ENCODE data around the gene EXOSC1.

DNA sequence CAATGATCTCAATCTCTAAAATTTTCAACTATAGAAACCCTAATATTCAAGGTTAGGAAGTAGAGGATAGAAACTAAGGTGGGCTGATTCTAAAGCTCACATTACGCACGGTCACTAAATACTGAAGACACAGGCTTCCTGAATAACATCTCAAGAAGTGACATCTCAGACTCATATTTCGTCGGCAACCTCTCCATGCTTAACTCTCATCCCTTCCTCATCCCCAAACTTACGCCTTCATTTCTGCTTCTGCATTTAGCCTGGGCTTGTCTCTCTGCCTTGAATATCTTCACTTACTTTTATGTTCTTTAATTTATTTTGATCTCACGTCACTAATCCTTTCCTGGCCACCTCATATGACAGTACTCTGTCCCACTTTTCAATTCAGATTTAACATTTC is 10.6 kb downstream of the EXOSC1 start:
- TF ChIP-seq POLR2A (IDR thresholded peaks at IDR 0.05; ENCODE audit: extremely low read depth, insufficient read length), result no peak
- TF ChIP-seq, protein P1, sequence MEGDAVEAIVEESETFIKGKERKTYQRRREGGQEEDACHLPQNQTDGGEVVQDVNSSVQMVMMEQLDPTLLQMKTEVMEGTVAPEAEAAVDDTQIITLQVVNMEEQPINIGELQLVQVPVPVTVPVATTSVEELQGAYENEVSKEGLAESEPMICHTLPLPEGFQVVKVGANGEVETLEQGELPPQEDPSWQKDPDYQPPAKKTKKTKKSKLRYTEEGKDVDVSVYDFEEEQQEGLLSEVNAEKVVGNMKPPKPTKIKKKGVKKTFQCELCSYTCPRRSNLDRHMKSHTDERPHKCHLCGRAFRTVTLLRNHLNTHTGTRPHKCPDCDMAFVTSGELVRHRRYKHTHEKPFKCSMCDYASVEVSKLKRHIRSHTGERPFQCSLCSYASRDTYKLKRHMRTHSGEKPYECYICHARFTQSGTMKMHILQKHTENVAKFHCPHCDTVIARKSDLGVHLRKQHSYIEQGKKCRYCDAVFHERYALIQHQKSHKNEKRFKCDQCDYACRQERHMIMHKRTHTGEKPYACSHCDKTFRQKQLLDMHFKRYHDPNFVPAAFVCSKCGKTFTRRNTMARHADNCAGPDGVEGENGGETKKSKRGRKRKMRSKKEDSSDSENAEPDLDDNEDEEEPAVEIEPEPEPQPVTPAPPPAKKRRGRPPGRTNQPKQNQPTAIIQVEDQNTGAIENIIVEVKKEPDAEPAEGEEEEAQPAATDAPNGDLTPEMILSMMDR (IDR thresholded peaks at IDR 0.05; ENCODE audit: low read depth, low read length), result no peak
- TF ChIP-seq MYC (IDR thresholded peaks at IDR 0.05; ENCODE audit: low read depth, low read length), result no peak
- TF ChIP-seq, protein P2, sequence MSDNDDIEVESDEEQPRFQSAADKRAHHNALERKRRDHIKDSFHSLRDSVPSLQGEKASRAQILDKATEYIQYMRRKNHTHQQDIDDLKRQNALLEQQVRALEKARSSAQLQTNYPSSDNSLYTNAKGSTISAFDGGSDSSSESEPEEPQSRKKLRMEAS (IDR thresholded peaks at IDR 0.05; ENCODE audit: low read depth, low read length), result no peak

Measured in NB4 (cell line).